Jurkat, Clone E6-1 (cell line): ENCODE results near the gene PCBD2.
"Not testable (repeated sequence)": the region's sequence is repeated elsewhere in the genome, so short reads cannot be mapped to it uniquely, and the experiment has no call there.

Experiments used
- DNase-seq: peaks from one replicate; pipeline ENCODE4 v3.0.0-alpha.2; 2011; ENCODE audit warnings: low read depth, low spot score
- H3K4me3 ChIP-seq: 2 replicates; pipeline ENCODE4 v1.5.1; 2011; ENCODE audit warnings: mild to moderate bottlenecking, low read length, control low read depth, moderate library complexity

The PCBD2 gene

DNA sequence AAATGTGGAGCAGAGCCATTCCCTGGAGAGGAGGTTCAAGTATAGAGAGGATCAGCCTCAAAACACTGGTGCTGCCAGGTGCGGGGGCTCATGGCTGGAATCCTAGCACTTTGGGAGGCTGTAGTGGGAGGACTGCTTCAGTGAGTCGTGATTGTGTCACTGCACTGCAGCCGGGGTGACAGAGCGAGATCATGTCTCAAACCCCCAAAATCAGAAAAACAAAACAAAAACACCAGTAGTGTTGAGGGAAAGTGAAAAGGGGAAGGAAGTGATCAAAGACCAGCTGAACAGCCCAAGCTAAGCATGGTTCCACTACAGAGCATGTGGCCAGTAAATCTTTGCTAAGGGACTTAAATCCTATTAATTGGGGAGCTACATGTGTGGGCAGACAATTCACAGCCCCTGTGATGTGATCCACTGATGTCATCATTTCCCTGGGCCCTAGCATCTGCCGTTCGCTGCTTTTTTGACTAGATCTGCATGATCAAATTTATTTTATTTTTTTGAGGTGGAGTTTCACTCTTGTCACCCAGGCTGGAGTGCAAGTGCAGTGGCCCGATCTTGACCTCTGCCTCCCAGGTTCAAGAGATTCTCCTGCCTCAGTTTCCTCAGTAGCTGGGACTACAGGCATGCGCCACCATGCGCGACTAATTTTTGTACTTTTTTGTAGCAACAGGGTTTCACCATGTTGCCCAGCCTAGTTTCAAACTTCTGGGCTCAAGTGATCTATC lies 2.7 kb upstream of the PCBD2 start:
- DNase-seq = no peak
- H3K4me3 ChIP-seq = no peak overlapping the region

DNA sequence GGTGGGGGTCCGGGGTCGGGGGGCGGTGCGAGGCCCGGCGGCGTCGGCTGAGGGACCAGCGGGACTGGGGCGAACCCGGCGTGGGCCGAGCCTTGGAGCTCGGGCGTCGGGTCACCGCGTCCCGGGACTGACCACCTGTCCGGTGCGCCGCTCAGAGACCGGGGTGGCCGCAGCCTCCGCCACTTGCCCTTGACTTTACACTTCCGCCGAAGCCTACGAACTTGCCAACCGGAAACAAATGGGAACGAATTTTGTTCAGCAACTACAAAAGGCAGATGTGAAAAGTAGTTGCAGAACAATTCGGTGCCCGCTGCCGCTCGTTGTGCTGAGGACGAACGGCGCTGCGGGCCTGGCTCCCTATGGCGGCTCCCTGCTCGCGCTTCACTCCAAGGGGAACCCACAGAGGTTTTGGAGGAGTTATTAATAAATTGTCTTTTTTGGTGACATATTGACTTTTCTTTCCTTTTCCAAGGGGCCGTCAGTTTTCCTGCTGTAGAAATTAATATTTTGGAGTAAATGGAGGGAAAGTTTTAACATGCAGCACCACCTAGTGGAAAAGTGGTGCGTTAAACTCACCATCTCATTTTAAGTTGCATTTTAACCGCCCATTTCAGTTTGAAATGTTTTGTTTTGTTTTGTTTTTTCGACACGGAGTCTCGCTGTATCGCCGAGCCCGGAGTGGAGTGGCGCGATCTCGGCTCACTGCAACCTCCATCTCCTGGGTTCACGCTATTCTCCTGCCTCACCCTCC lies 490 bp downstream of the PCBD2 start:
- H3K4me3 ChIP-seq = peak overlapping the region; percentile 78
- peak; percentile 79 for DNase-seq

DNA sequence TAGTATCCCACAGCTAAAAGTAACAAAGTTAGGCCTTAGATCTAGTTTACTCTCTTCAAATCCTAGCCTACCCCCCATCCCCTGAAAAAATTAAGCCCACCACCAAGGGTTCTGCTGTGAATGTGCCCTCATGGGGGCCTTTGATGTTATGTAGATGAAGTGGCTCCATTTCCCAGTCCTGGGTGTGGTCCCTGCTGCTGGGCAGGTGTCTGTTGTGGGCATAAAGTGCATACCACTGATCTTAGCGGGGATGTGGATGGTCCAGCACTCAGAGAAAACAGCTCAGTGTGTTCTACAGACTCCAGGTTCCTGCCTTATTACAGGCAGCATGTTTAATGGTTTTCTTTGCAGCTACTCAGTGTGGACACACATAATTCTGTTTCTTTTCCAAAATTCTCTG lies 1.9 kb downstream of the PCBD2 start:
- DNase-seq = no peak
- no peak overlapping the region for H3K4me3 ChIP-seq

DNA sequence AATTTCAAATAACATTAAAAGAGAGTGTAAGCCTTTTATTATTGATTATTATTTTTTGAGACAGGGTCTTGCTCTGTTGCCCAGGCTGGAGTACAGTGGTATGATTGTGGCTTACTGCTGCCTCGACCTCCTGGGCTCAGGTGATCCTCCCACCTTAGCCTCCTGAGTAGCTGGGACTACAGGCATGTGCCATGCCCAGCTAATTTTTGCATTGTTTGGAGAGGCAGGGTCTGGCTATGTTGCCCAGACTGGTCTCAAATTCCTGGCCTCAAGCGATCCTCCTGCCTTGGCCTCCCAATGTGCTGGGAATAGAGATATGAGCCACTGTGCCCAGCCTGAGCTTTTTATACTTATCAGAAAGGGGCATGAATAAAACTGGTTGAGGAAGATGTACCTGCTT lies 5.8 kb downstream of the PCBD2 start:
- H3K4me3 ChIP-seq, DNase-seq: not testable (repeated sequence)

DNA sequence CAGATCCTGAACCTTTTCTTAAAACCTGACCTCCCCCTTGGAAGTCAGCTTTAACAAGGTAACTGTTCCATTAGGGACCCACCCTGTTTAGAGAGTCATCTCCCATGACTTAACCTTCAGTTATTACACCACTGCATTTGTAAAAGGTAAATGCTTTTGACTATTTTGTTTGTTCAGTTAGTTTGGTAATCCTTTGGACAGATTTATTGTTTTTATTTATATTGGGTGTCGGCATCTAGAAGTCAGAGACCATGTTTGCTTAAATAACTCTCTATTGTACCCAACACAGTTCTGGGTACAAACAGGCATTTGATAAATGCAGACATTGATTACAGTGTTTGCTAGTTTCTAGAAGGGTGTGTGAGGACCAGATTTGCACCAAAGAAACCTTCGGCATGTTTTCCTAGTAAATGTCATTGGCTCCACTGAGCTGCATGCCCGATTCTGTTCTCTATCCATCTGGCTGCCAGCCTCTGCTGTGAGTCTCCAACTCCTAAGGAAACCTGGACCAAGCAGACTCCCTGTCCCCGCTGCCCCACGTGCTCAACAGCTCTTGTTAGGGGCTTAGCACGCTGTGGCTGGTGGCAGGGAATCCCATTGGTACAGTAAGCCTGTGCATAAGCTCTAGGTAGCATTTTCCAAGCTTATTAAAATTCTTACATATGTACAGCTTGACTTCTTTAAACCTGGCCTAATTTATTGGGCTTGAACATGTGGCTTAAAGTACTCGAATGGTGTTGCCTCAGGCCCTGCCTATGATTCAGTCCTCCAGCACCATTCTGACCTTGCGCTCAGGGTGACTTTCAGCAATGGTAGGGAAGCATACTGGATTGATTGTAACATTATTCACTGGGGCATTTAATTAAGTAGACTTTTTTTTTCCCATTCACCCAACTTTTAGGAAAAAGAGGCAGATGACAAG lies 6.6 kb downstream of the PCBD2 start:
- H3K4me3 ChIP-seq = no peak overlapping the region
- DNase-seq = no peak

DNA sequence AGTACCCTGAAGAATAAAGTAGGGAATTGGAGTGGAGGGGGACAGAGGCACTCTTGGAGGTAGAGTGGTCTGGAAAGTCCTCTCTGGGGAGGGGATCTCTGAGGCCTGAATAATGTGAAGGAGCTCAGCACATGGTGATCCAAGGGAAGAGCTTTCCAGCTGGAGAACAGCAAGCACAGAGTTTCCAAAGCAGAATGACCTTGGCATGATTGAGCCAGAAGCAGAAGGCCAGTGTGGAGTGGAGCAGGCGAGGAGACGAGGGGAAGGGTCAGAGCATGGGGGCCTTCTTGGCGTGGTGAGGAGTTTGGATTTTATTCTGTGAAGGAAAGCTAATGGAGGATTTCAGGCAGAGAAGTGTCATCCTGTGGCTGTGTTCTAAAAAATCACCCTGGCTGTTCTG lies 8.3 kb downstream of the PCBD2 start:
- no peak overlapping the region for H3K4me3 ChIP-seq
- no peak for DNase-seq

DNA sequence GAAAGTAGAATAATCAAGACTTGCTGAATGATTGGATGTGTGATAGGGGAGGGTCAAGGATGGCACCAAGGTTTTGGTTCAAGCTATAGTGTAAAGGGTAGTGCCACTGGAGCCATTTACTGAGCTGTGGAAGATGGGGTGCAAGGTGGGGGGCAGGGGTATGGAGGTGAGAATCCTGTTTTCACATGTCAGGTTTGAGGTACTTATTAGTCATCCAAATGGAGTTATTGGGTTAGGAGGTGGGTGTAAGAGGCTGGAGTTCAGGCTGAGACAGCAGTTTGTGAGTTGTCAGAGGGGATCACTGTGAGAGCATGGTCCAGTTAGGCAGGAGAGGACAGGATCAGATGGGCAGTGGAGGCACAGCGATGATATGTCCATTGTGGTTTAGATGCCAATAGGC lies 8.9 kb downstream of the PCBD2 start:
- DNase-seq = no peak
- H3K4me3 ChIP-seq = no peak overlapping the region

DNA sequence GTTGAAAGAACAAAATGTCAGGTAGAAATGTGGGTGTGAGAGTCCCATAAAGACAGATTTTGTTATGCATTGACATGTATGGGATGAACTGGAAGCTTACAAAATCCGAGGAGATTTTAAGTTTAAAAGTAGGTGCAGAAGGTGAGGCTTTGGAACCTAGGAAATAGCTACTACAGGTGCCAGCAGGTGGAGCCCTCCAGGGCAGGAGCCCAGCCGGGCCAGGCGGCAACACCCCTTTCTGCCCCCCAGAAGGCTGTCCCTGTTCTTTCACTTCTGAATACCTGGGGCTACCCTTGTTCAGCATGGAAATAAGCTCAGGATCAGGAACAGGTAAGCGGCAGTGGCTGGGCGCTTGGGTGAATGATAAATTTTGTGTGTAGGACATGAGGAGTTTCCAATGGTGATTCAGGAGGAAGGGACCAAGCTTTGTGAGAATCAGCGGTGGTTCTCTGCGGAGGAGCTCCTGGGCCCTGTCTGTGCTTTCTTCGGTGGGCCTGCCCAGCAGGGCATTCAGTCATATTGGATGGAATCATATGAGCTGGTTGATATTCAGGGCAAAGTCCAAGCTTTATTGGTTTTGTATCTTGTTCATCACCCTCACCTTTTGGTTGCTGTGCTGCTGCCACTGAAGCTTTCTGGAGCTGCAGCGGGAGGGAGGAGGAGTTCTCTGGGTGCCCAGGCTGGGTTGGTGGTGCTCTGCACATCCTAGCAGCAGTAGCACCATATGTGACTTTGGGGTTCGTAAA lies 12.3 kb downstream of the PCBD2 start:
- no peak for DNase-seq

DNA sequence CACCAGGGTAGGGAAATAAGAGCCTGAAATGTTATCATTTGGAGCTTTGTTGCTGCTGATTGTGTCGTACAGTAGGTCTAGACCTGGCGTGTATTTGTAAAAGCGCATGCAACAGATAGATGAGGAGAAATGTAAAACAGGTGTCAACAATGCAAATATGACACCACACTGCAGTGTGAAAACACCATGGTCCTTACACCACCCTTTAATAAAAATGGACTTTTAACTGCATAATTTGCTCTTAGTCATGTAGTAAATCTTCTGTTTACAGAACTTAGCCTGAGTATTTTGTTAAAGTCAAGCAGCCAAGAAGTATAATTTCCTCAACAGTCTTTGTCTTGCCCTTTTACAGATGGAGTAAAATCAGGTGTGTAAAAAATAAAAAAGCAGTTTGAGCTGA lies 13.9 kb downstream of the PCBD2 start:
- DNase-seq = no peak
- no peak overlapping the region for H3K4me3 ChIP-seq

More for the DNA sequence above, 12.3 kb downstream of the PCBD2 start:
- H3K4me3 ChIP-seq = no peak overlapping the region

DNA sequence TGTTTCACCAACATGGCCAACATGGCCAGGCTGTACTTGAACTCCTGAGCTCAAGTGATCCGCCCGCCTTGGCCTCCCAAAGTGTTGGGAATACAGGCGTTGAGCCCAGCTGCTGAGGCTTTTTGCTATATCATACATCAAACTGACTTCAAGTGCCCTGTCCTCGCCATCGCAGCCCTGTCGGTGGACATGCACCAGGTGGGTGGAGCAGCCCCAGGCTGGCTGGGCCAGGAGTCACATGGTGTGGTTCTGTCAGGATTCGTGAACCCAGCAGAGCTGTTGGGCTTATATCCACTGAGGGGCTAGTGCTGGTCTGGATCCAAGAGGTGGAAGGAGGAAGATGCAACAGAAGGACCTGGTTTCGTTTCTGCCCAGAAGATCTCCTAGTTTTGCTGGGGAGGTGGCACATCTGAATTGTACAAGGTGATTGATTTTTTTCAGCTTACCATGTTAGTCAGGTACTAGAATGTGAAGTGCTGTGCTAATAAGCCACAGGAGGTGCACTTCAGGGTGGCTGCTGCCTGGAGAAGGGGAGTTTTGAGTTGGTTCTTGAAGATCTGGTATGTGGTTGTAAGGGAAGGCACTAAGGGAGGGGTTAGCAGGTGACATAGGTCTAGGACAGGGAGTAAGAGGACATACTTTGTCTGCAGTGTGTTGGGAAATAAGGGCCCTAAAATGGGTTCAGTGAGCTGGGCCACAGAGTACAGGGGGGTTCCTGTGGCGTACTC lies 16.1 kb downstream of the PCBD2 start:
- H3K4me3 ChIP-seq = no peak overlapping the region
- DNase-seq = no peak

DNA sequence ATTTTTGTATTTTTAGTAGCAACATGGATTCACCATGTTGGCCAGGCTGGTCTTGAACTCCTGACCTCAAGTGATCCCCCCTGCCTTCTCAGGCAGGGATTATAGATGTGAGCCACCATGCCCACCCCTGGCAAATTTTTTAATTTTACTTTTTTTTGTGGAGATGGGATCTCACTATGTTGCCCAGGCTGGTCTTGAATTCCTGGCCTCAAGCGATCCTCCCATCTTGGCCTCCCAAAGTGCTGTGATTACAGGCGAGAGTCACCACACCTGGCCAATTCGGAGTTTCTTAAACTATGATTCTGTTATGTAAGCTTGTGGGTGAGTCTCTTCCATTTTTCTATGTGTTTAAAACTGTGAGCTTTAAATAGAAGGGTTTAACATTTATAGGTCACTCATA lies 27.6 kb downstream of the PCBD2 start:
- H3K4me3 ChIP-seq = no peak overlapping the region
- no peak for DNase-seq

DNA sequence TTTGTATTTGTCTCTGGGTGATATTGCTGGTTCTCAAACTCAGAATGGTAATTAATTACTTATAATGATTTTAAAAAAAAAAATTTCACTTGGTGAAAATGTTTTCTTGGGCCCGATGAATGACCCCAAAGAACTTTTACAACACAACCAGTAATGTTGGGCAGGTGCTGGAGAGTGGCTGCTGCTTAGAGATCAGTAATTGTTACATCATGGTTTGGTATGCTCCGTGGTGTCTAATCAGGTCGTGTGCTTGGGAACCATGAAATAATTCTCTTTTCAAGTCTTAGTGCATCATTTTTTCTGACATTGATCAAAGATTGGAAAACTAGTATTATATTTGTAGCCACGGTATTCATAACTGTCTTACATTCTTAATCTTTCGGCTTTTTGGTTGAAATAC lies 29.3 kb downstream of the PCBD2 start:
- no peak for DNase-seq
- H3K4me3 ChIP-seq = no peak overlapping the region

DNA sequence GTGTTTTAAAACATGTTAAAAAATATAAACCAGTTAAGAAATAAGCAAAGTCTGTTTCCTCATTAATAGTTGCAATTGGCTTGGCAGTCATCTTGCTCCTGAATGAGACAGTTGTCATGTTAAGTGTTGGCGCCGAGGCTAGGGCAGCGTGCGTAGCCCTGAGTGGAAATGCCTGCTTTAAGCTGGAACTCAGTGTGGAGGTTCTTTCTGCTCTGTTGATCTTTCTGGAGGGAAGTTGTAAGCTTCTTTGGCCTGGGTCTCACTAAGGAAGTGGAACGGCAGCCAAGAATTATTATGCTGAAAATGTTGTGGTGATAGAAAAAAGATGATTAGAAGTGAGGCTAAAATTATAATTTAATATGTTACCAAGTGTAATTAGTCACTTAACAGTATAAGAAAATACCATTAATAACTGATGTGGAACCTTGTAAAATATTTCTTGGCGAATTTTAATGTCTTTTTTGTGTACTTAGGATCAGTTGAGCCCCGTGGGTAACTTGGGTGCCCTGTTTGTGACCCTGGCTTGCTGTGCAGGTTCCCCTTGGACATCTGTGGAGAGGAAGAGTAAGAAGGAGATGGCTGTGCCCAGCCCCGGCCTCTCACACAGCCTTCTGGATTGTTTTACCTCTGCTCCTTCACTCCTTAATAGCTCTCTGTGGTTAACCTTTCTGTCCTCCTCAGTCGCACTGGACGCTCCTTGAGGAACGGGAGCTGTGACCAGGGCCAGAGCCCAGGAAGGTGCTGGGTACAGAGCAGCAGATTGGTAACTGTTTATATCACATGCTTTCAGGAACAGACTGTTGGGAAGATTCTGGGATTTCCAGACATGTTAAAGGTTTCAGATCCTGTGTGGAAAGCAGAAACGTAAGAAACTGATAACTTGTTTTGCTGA lies 31.0 kb downstream of the PCBD2 start:
- no peak overlapping the region for H3K4me3 ChIP-seq
- DNase-seq = no peak

DNA sequence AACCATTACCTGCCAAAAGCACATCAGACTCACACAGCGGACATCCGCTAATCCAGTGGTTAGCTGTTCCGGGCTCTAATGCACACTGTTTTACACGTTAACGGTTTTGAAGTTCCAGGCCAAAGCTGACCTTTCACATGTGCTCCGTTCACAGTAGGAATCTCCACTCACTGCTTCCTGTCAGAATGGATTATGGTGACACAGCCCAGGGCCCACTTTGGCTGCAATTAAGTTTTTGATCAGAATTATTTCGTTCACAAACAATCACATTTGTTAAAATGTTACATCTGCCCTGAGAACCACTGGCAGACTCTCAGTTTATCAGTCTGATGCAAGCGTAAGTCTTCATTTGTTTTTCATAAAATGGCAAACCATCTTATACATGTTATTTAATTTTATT lies 32.6 kb downstream of the PCBD2 start:
- H3K4me3 ChIP-seq = no peak overlapping the region
- no peak for DNase-seq

DNA sequence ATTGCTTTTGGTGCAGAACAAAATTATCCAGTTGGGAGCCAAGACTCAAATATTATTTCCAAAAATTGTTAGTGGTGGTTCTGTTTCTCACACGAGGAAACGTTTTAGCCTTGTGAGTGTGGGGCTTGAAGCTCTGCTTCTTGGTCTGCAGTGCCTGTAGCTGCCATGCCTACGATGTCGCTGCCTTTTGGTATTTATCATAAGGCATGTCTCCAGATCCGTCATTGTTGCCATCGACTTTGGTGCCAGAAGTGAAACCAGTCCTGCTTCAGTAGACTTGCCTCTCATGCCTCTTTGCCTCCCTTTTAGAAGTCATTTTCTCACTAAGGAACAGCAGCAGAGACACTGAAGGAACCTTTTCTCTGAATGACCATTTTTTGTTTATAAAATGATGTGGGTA lies 33.1 kb downstream of the PCBD2 start:
- DNase-seq = no peak
- no peak overlapping the region for H3K4me3 ChIP-seq

DNA sequence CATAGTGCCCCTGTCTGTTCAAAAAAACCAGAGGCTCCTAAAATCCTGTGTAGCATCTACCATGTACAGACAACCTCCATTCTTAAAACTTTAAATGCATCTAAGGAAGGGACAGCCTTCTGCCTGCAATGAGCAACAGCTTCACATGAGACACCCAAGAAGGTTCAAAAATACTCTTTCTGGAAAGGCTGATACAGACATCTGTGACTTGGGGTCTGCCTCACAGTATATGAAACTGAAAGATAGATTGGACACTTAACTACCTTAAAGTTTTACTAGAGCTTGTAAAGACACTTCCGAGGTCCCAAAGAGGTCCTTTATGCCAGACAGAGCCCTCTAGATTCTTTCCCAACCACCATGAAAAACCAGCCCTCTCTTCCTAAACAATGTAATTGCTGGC lies 34.6 kb downstream of the PCBD2 start:
- H3K4me3 ChIP-seq = no peak overlapping the region
- no peak for DNase-seq

DNA sequence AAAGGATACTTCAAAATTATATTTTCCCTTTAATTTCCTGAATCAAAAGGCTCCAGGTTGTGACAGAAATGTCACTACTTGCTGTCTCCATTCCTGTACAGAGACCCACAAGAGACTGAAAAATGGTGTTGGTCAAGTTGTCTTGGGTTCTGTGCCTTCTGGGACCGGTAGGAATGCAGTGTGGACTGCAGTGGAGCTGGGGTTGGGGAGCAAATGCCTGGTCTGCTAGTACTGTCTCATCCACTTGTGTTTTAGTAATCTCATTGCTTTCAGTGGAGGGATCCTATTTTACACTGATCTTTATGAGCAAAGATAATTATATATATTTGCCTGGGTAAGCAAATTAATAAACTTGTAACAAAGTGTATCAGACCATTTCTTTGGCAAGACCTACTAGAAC lies 38.6 kb downstream of the PCBD2 start:
- DNase-seq = no peak
- H3K4me3 ChIP-seq = no peak overlapping the region

DNA sequence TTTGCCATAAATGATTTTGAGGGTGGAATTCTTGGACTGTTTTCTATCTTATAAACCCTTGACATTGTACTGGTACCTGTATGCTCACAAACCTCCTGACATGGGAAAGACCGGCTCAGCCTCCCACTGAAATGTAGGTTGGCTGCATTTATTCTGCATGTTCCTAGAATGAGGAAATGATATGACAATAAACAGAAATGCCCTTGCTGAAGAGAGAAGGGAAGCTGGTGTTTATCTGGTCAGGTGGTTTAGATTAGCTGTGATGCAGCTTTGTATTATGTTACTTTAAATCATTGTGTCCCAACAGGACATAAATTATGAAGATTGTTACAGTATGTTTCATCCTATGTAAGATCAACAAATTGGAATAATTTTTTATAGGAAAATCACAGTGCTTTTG lies 39.7 kb downstream of the PCBD2 start:
- no peak overlapping the region for H3K4me3 ChIP-seq
- no peak for DNase-seq
